HCT116 (cell line): ENCODE data around the gene ZNF658. TPM values are rescaled to one million over a fixed set of nuclear protein-coding genes. Genes with fewer than 3 reads are reported as not detected.
A peak's percentile ranks its signal among the peaks of the same experiment; 100 is the strongest.
"Not testable (repeated sequence)": the region's sequence is repeated elsewhere in the genome, so short reads cannot be mapped to it uniquely, and the experiment has no call there.

Experiments
- ATAC-seq: fragments of 200-7000 bp; cut with Tn5 transposase; 2 replicates; pipeline ENCODE4 v1.9.1; 2020; ENCODE audit warnings: mild to moderate bottlenecking, moderate library complexity
- BruUV-seq: library from RNA; stranded (reverse); fragments of 400-500 nt; replicated peaks from 2 replicates; lab custom pipeline; 2021; lab: Mats Ljungman, UMichigan
- CTCF ChIA-PET: fragments of 300-600 bp; sonication (Branson Sonifier 250); formaldehyde crosslinking; loops from one replicate; lab custom pipeline; 2021; ENCODE audit warnings: antibody characterized with exemption; lab: Charles Lee
- POLR2A ChIA-PET: fragments of 300-600, 350-600 bp; sonication (Branson Sonifier 250); formaldehyde crosslinking; loops from one replicate; lab custom pipeline; 2021; ENCODE audit warnings: antibody characterized with exemption; lab: Charles Lee
- RAD21 ChIA-PET, 2 experiments: fragments of 300-600 bp; sonication (Branson Sonifier 250); formaldehyde crosslinking; loops; one replicate each; lab custom pipeline; 2023; ENCODE audit warnings: low total read pairs in 2 of 2; ENCODE audit not compliant: uncharacterized antibody in 2 of 2, unreplicated experiment in 2 of 2, low non-redundant PET in 1 of 2; lab: Charles Lee
- DNase-seq: peaks from one replicate; pipeline ENCODE4 v3.0.0-alpha.2; 2010; ENCODE audit warnings: low read depth, low spot score
- H2AFZ ChIP-seq: fragments of 200-600 bp; shearing (Covaris generic), sonication (generic); 2 replicates; pipeline ENCODE4 v1.6.1; 2017; ENCODE audit warnings: low read depth, mixed run types, mixed read lengths, antibody characterized with exemption, low read length; ENCODE audit not compliant: poor library complexity, severe bottlenecking
- H3K27ac ChIP-seq: 2 replicates; pipeline ENCODE4 v1.5.1; 2012; ENCODE audit warnings: low read depth, low read length
- H3K27me3 ChIP-seq: fragments of 200-600 bp; sonication (generic); 2 replicates; pipeline ENCODE4 v1.6.1; 2016; ENCODE audit warnings: mixed run types, low read length, mixed read lengths; ENCODE audit not compliant: insufficient read depth
- H3K36me3 ChIP-seq, 2 experiments: fragments of 200-500 bp in 1 of 2; fragments of 200-600 bp in 1 of 2; sonication (Bioruptor generic) in 1 of 2; sonication (generic) in 1 of 2; 2 replicates each; pipeline versions ENCODE4 v1.5.1 to v1.6.1; 2014 to 2016; ENCODE audit warnings: low read length in 2 of 2, inconsistent platforms in 1 of 2, mixed read lengths in 1 of 2, mixed run types in 1 of 2; ENCODE audit not compliant: insufficient read depth in 2 of 2, control insufficient read depth in 1 of 2
- H3K4me1 ChIP-seq, 2 experiments: fragments of 200-600 bp in 1 of 2; sonication (generic) in 1 of 2; 2 replicates each; pipeline versions ENCODE4 v1.5.1 to v1.6.1; 2012 to 2017; ENCODE audit warnings: low read length in 2 of 2, inconsistent platforms in 1 of 2, mild to moderate bottlenecking in 1 of 2, mixed read lengths in 1 of 2, mixed run types in 1 of 2, moderate library complexity in 1 of 2; ENCODE audit not compliant: insufficient read depth in 2 of 2, control insufficient read depth in 1 of 2
- H3K4me2 ChIP-seq: fragments of 200-600 bp; sonication (generic); 2 replicates; pipeline ENCODE4 v1.6.1; 2017; ENCODE audit warnings: mixed run types, low read length, mixed read lengths
- H3K4me3 ChIP-seq, 2 experiments: fragments of 200-600 bp in 1 of 2; sonication (generic) in 1 of 2; replicated peaks in 1 of 2; 2 replicates each; pipeline ENCODE4 v1.5.1; 2011 to 2016; ENCODE audit warnings: low read length in 2 of 2, control low read depth in 1 of 2, low read depth in 1 of 2, mild to moderate bottlenecking in 1 of 2, mixed read lengths in 1 of 2, mixed run types in 1 of 2
- H3K79me2 ChIP-seq: fragments of 200-600 bp; sonication (generic); 2 replicates; pipeline ENCODE4 v1.6.1; 2017; ENCODE audit warnings: mild to moderate bottlenecking, mixed run types, low read length, moderate library complexity, mixed read lengths; ENCODE audit not compliant: insufficient read depth
- H3K9ac ChIP-seq: fragments of 200-600 bp; sonication (generic); 2 replicates; pipeline ENCODE4 v1.6.1; 2016; ENCODE audit warnings: low read length, mixed read lengths
- H3K9me2 ChIP-seq: fragments of 200-600 bp; sonication (generic), shearing (Covaris generic); 2 replicates; pipeline ENCODE4 v1.6.1; 2017; ENCODE audit warnings: mixed run types, mild to moderate bottlenecking, moderate library complexity; ENCODE audit not compliant: insufficient read depth
- H3K9me3 ChIP-seq, 2 experiments: fragments of 200-500 bp in 1 of 2; fragments of 200-600 bp in 1 of 2; sonication (Bioruptor generic) in 1 of 2; sonication (generic) in 1 of 2; 2 replicates each; pipeline ENCODE4 v1.6.1; 2014 to 2017; ENCODE audit warnings: low read length in 2 of 2, mixed read lengths in 2 of 2, inconsistent platforms in 1 of 2, low read depth in 1 of 2, mild to moderate bottlenecking in 1 of 2, mixed run types in 1 of 2, moderate library complexity in 1 of 2; ENCODE audit not compliant: control insufficient read depth in 1 of 2, insufficient read depth in 1 of 2
- H4K20me1 ChIP-seq: fragments of 200-600 bp; sonication (generic), shearing (Covaris generic); 2 replicates; pipeline ENCODE4 v1.6.1; 2017; ENCODE audit warnings: mixed run types, mild to moderate bottlenecking, moderate library complexity; ENCODE audit not compliant: insufficient read depth
- intact Hi-C: fragments of 100-400 bp; cut with micrococcal nuclease; formaldehyde crosslinking; loops from 2 replicates; pipeline ENCODE4 v1.10.0; 2022
- total RNA-seq: library from RNA; stranded (reverse); gene quantifications from one replicate; pipeline ENCODE4 v1.2.1, GENCODE V29; 2021; ENCODE audit not compliant: unreplicated experiment

The ZNF658 gene
- total RNA-seq, 1 experiment from 2014 or later: 4.0 TPM

DNA sequence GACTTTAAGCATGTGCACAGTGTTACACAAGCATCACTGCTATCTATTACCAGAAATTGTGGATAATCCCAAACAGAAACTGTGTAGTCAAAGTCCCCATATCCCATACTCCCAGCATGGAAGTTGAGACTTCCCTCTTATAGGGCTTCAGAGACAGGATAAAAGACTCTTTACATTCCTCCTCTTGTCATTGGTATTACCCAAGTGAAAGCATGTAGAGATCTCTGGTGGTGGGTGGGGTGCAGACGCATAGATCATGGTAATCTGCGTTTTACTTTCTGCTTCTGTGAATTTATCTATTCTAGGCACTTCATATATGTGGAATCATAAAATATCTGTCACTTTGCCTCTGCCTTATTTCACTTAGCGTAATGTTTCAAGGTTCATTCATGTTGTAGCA lies 18.7 kb upstream of the ZNF658 start:
- H4K20me1 ChIP-seq, DNase-seq, H3K4me2 ChIP-seq, ATAC-seq, H3K4me3 ChIP-seq, H3K9me2 ChIP-seq, RAD21 ChIA-PET, H3K4me1 ChIP-seq, H3K27me3 ChIP-seq, H3K36me3 ChIP-seq, POLR2A ChIA-PET, H3K79me2 ChIP-seq, BruUV-seq, H3K9me3 ChIP-seq, H3K27ac ChIP-seq, H3K9ac ChIP-seq, intact Hi-C loops, CTCF ChIA-PET, H2AFZ ChIP-seq: not testable (repeated sequence)

- H4K20me1 ChIP-seq, DNase-seq, H3K79me2 ChIP-seq, H3K36me3 ChIP-seq, CTCF ChIA-PET, BruUV-seq, H3K9me3 ChIP-seq, RAD21 ChIA-PET, H3K9ac ChIP-seq, H3K4me2 ChIP-seq, H3K27ac ChIP-seq, H3K9me2 ChIP-seq, H3K4me3 ChIP-seq, H3K27me3 ChIP-seq, POLR2A ChIA-PET, H3K4me1 ChIP-seq, H2AFZ ChIP-seq, ATAC-seq, intact Hi-C loops: not testable (repeated sequence)
These were observed 10.2 kb upstream of the ZNF658 start for GRCh38 chr9:66890334-66890733.

DNA sequence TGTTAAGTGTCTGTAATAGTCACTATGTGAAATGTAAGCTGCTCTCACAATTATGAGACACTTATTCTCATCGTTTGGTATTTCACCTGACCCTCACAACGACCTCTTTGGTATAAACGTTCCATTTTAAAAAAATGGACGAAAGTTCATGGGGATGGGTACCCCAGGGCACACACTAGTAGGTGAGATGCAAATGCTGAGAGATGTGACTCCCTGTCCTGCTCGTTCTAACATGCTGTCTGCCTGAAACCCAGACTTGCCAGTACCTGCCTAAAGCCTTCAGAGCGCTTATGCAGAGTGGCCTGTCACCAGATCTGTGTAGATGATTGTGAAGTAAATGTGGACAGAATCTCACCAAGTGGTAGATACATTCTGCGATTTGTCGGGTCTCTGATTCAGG lies 616 bp downstream of the ZNF658 start:
- H3K9me3 ChIP-seq, DNase-seq, H3K36me3 ChIP-seq, ATAC-seq, POLR2A ChIA-PET, H3K4me1 ChIP-seq, H3K27ac ChIP-seq, H2AFZ ChIP-seq, H3K9me2 ChIP-seq, intact Hi-C loops, H3K27me3 ChIP-seq, RAD21 ChIA-PET, CTCF ChIA-PET, H4K20me1 ChIP-seq, H3K79me2 ChIP-seq: not testable (repeated sequence)
- H3K4me2 ChIP-seq: peak overlapping the region; percentile 56
- TSS peak; percentile 64 for BruUV-seq
- H3K4me3 ChIP-seq: peak overlapping the region; percentile 45 to 58
- peak overlapping the region; percentile 51 for H3K9ac ChIP-seq

- H3K4me3 ChIP-seq, H3K9me3 ChIP-seq, POLR2A ChIA-PET, H3K36me3 ChIP-seq, H3K27me3 ChIP-seq, DNase-seq, BruUV-seq, H3K9ac ChIP-seq, H3K4me2 ChIP-seq, intact Hi-C loops, H3K9me2 ChIP-seq, H3K27ac ChIP-seq, H3K4me1 ChIP-seq, H2AFZ ChIP-seq, CTCF ChIA-PET, RAD21 ChIA-PET, H3K79me2 ChIP-seq, H4K20me1 ChIP-seq, ATAC-seq: not testable (repeated sequence)
These were observed 9.0 kb downstream of the ZNF658 start for GRCh38 chr9:66909560-66909959.

DNA sequence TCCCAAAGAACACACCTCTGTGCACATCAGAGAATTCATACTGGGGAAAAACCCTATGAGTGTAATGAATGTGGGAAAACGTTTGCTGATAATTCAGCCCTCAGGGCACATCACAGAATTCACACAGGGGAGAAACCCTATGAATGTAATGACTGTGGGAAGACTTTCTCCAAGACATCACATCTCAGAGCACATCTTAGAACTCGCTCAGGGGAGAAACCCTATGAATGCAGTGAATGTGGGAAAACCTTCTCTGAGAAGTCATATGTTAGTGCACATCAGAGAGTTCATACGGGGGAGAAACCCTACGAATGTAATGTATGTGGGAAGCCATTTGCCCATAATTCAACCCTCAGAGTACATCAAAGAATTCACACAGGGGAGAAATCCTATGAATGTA lies 19.5 kb downstream of the ZNF658 start:
- DNase-seq, BruUV-seq, intact Hi-C loops, H3K4me3 ChIP-seq, H3K4me2 ChIP-seq, H3K9me3 ChIP-seq, ATAC-seq, H3K27me3 ChIP-seq, CTCF ChIA-PET, H2AFZ ChIP-seq, H3K9me2 ChIP-seq, H3K27ac ChIP-seq, H4K20me1 ChIP-seq, H3K9ac ChIP-seq, H3K36me3 ChIP-seq, RAD21 ChIA-PET, POLR2A ChIA-PET, H3K79me2 ChIP-seq, H3K4me1 ChIP-seq: not testable (repeated sequence)
